K562 (cell line): Measurements from ENCODE around the gene ADAMTSL2.

Source experiments
- BCLAF1 ChIP-seq, 2 experiments: fragments of 450-650 bp in 1 of 2; IDR thresholded peaks; 2 replicates each; pipeline ENCODE4 v1.6.1; 2011 to 2017; ENCODE audit warnings: low read depth in 2 of 2, antibody characterized with exemption in 1 of 2, borderline replicate concordance in 1 of 2, low read length in 1 of 2, mild to moderate bottlenecking in 1 of 2, mixed read lengths in 1 of 2; ENCODE audit not compliant: control insufficient read depth in 1 of 2
- CTCF ChIP-seq, 3 experiments: IDR thresholded peaks in 2 of 3; conservative IDR thresholded peaks in 1 of 3; 2 replicates each; pipeline ENCODE4 v1.5.1; 2011 to 2012; ENCODE audit warnings: low read length in 3 of 3, mild to moderate bottlenecking in 3 of 3, control low read depth in 2 of 3, improper control_type of control experiment in 1 of 3, inconsistent platforms in 1 of 3, low read depth in 1 of 3, mixed read lengths in 1 of 3, moderate library complexity in 1 of 3; ENCODE audit not compliant: insufficient read depth in 2 of 3
- EP300 ChIP-seq: IDR thresholded peaks from 2 replicates; pipeline ENCODE4 v1.6.1; 2012; ENCODE audit warnings: low read length, improper control_type of control experiment
- HDGF ChIP-seq: fragments of 450-650 bp; IDR thresholded peaks from 2 replicates; pipeline ENCODE4 v1.6.1; 2016
- NFIX ChIP-seq: fragments of 250-450 bp; sonication (Bioruptor Pico); IDR thresholded peaks from 2 replicates; pipeline ENCODE4 v1.4.0; 2020; ENCODE audit warnings: low read depth, mild to moderate bottlenecking, moderate library complexity
- ZBTB7A ChIP-seq: IDR thresholded peaks from 2 replicates; pipeline ENCODE4 v1.6.1; 2011; ENCODE audit warnings: low read depth, mild to moderate bottlenecking, low read length, moderate library complexity, borderline replicate concordance; ENCODE audit not compliant: control insufficient read depth
- ZNF140 ChIP-seq: fragments of 250-450 bp; sonication (Bioruptor Pico); IDR thresholded peaks from 2 replicates; pipeline ENCODE4 v1.8.0; 2021; ENCODE audit warnings: moderate library complexity, mild to moderate bottlenecking, inconsistent platforms

GRCh38 chr9:133608382-133608781 lies 73.9 kb downstream of the ADAMTSL2 start:
- TF ChIP-seq NFIX (CRISPR knock-in tag) (no peak), HDGF (no peak), ZNF140 (CRISPR knock-in tag) (no peak), BCLAF1 (IDR thresholded peaks at IDR 0.05; ENCODE audit: borderline replicate concordance in 1 of 2, control insufficient read depth in 1 of 2, low read depth in 2 of 2, low read length in 1 of 2) (no peak), EP300 (no peak), ZBTB7A (no peak), CTCF (IDR thresholded peaks at IDR 0.05 in 2 of 3, conservative IDR thresholded peaks at IDR 0.05 in 1 of 3; ENCODE audit: insufficient read depth in 2 of 3, low read depth in 1 of 3, low read length in 3 of 3) (no peak)
